HFFc6 (cell line): ENCODE data around the gene NOTCH4. TPM values are rescaled to one million over a fixed set of nuclear protein-coding genes. Genes with fewer than 3 reads are reported as not detected.
A peak's percentile ranks its signal among the peaks of the same experiment; 100 is the strongest.

Experiments used
- DNase-seq: peaks from one replicate; pipeline ENCODE4 v3.0.0-alpha.2; 2018
- H3K27ac Mint-ChIP-seq: 2 replicates; pipeline ENCODE4 v1.8.0; 2020; ENCODE audit warnings: mild to moderate bottlenecking, mixed read lengths
- H3K27me3 Mint-ChIP-seq: 2 replicates; pipeline ENCODE4 v1.8.0; 2021; ENCODE audit warnings: mild to moderate bottlenecking, moderate library complexity, mixed read lengths; ENCODE audit not compliant: insufficient read depth
- H3K36me3 Mint-ChIP-seq: 2 replicates; pipeline ENCODE4 v1.8.0; 2021; ENCODE audit warnings: low read depth, mixed read lengths
- H3K4me1 Mint-ChIP-seq: 2 replicates; pipeline ENCODE4 v1.8.0; 2020; ENCODE audit warnings: low read depth, mixed read lengths
- H3K4me3 Mint-ChIP-seq: 2 replicates; pipeline ENCODE4 v1.8.0; 2020; ENCODE audit warnings: mild to moderate bottlenecking, moderate library complexity, mixed read lengths
- H3K9me3 Mint-ChIP-seq: 2 replicates; pipeline ENCODE4 v1.8.0; 2020; ENCODE audit warnings: mild to moderate bottlenecking, mixed read lengths
- total RNA-seq, 6 experiments: library from RNA; stranded (reverse); fragmentation: NEBNext Ultra II Directional; extraction: Animal tissue kit (Norgen Biotek cat#: 25700); gene quantifications; 2 replicates in 1 of 6; 3 replicates in 5 of 6; pipeline ENCODE4 v1.2.3, GENCODE V29; 2021
- TF ChIP-seq, protein P1 (sequence below): fragments of 200-600 bp; sonication (generic); IDR thresholded peaks from 2 replicates; pipeline ENCODE4 v1.5.0; 2021; ENCODE audit warnings: antibody characterized with exemption, mild to moderate bottlenecking

The NOTCH4 gene
- total RNA-seq, 6 experiments from 2014 or later = 0.29 to 0.68 (median 0.48) TPM

DNA sequence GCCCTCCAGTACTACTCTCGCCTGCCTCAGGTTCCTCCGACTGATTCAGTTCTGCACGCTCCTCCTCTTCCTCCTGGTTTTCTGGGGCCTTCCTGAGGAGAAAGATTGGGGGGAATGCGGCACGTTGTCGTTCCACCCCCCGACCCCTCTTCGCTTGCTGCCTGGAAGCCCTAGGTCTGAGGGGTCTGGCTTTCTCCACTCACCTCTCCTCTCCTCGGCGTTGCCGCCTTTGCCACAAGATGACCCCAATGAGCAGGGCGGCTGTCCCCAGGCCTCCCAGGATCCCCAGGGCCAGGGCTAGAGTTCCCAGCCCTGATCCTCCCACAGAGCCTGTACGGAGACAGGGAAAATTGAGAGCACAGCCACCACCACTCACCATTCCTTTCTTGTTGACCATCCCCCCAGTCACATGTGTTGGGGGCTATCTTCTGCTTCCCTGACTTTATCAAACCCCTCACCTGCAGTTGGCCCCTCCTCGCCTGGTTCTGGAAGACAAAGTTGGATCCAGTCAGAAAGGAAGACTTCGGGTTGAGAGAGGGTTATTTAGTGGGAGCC lies 42.6 kb downstream of the NOTCH4 start:
- peaks cover 4% of the 10 kb centered on the region for H3K27me3 Mint-ChIP-seq
- DNase-seq = no peak
- peaks cover 18% of the 10 kb centered on the region for H3K36me3 Mint-ChIP-seq
- H3K4me3 Mint-ChIP-seq = no peak overlapping the region
- TF ChIP-seq, protein P1, sequence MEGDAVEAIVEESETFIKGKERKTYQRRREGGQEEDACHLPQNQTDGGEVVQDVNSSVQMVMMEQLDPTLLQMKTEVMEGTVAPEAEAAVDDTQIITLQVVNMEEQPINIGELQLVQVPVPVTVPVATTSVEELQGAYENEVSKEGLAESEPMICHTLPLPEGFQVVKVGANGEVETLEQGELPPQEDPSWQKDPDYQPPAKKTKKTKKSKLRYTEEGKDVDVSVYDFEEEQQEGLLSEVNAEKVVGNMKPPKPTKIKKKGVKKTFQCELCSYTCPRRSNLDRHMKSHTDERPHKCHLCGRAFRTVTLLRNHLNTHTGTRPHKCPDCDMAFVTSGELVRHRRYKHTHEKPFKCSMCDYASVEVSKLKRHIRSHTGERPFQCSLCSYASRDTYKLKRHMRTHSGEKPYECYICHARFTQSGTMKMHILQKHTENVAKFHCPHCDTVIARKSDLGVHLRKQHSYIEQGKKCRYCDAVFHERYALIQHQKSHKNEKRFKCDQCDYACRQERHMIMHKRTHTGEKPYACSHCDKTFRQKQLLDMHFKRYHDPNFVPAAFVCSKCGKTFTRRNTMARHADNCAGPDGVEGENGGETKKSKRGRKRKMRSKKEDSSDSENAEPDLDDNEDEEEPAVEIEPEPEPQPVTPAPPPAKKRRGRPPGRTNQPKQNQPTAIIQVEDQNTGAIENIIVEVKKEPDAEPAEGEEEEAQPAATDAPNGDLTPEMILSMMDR = no peak
- no peaks in the 10 kb centered on the region for H3K9me3 Mint-ChIP-seq
- peak overlapping the region; percentile 45; the same call in 1 of the 2 replicates for H3K27ac Mint-ChIP-seq
- H3K4me1 Mint-ChIP-seq = peaks cover 49% of the 10 kb centered on the region

DNA sequence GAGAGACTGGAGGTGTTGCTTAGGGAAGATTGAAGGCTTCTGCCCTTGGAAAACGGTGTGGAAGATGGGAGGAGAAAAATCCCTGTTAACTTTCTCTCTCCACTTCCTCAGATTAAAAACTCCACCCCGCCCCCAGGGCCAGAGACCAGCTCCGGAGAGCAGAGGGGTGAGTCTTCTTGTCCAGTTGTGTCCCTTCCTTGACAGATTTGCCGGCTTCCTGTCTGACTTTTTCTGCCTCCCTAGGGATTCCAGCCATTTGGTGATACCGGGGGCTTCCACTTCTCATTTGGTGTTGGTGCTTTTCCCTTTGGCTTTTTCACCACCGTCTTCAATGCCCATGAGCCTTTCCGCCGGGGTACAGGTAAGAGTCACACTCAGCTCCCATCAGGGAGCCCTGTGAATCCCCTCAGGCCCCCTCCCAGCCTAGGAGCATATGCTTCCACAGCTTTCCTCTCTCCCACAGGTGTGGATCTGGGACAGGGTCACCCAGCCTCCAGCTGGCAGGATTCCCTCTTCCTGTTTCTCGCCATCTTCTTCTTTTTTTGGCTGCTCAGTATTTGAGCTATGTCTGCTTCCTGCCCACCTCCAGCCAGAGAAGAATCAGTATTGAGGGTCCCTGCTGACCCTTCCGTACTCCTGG lies 44.0 kb downstream of the NOTCH4 start:
- TF ChIP-seq, protein P1 = no peak
- Mint-ChIP-seq H3K4me1 (peaks cover 43% of the 10 kb centered on the region), H3K27me3 (peaks cover 2% of the 10 kb centered on the region), H3K9me3 (no peaks in the 10 kb centered on the region), H3K4me3 (peak overlapping the region; percentile 96), H3K36me3 (peaks cover 9% of the 10 kb centered on the region), H3K27ac (no peak overlapping the region)
- no peak for DNase-seq

DNA sequence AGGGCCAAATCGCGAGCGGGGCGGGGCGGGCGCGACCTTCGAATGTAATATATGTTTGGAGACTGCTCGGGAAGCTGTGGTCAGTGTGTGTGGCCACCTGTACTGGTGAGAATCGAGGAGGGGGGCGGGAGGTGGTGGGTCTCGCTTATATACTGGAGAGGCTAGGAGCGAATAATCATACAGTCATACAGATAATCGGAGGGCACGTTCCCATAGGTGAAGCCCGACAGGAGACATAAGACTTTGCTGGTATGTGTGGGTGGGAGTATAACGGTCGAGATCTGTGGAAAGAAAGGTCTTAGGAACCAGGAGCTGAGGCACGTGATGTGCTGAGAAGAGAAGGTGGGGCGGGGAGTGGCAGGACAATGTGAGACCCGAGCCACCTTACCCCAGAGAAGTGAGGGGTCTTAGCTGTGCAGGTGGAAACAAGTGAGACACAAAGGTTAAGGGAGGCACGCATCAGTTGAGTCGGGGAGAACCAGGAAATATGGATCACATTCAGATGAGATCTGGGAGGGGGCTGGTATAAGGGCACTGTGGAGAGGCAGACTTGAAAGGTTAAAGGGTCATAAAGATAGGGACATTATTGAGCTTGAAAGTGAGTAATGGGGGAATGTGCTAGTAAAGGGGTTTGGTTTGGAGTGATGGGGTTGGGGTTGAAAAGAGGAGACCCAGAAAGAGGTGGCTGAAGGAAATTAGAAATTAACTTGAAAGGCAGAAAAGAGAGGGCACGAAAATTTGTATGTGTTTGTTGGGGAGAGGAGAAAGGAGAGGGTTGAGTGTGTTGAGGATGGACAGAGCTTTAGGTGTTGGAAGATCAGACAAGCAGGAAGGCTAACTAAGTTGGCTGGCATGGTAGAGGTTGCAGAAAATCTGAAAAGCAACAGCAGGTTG lies 45.1 kb downstream of the NOTCH4 start:
- TF ChIP-seq, protein P1 = no peak
- H3K36me3 Mint-ChIP-seq = peaks cover 15% of the 10 kb centered on the region
- no peak for DNase-seq
- no peaks in the 10 kb centered on the region for H3K9me3 Mint-ChIP-seq
- H3K4me3 Mint-ChIP-seq = peak overlapping the region; percentile 96
- H3K27ac Mint-ChIP-seq = peak overlapping the region; percentile 99
- peaks cover 2% of the 10 kb centered on the region for H3K27me3 Mint-ChIP-seq
- H3K4me1 Mint-ChIP-seq = peaks cover 54% of the 10 kb centered on the region

DNA sequence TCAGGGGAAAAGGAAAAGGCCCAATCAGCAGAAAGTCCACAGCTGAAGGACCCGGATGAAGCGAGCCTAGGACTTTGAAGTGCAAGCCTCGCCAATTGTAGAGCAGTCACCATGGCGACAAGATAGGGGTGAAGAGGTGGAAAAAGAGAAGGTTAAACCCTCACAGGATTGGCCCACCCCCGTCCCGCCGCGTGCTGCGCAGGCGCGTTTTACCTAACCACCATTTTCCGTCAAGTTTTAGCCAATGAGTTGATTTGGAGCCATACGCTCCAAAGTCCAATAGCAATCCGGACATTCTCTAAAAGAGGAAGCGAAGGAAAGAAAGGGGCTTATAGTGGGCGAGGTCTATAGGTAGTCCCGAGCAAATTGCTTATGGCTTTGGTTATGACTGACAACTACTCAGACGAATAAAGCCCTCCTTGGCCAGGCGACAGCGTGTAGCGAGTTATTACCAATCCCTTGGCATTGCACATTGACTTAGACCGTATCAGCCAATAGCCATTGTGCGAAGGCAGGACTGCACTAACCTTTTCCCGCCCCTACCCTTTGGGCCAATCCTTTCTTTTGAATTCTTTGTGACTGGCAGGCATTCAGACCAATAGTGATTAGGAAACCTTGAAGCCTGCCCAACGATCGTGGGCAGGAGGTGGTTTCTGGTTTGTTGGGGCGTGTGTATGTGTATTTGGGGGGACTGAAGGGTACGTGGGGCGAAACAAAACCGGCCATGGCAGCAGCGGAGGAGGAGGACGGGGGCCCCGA lies 45.9 kb downstream of the NOTCH4 start, which contains the start of gene RNF5:
Gene RNF5, plus strand, starts transcription at position 618 of the 759 bp plus-strand sequence. Its CDS starts 107 bp downstream, at position 725.
- no peaks in the 10 kb centered on the region for H3K9me3 Mint-ChIP-seq
- DNase-seq = peak; percentile 100
- H3K36me3 Mint-ChIP-seq = peaks cover 15% of the 10 kb centered on the region
- H3K4me1 Mint-ChIP-seq = peaks cover 63% of the 10 kb centered on the region
- H3K27ac Mint-ChIP-seq = peak within 1 kb of the TSS; percentile 99
- TF ChIP-seq, protein P1 = no peak
- no peaks in the 10 kb centered on the region; the same call in 1 of the 2 replicates for H3K27me3 Mint-ChIP-seq
- H3K4me3 Mint-ChIP-seq = peak within 1 kb of the TSS; percentile 96

DNA sequence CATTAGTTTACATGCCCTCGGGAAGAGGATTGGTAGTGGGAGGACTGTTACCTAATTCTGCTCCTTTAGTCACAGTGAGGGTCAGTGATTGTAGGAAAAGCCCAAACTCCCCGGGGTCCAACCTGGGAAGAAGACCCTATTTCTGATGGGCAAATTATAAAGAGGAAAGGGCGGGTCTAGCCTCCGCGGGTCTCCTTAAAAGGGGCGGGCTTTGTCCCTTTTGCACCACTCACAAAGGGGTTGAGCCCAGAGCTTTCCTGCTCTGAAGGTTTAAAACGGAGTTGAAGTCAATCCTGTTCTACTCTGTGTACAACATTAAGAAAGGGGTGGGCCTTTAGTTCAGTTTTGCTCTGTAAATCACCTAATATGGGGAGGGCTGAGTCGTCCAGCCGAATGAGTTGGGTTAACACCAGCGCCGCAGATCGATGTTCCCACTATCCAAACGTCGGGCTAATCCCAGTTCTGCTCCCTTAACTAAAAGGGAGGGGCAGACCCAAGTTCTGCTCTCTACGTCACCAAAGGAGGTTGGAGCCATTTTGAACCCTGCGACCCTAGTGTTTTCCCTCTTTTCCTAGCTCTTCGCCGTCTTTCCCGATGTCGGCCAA lies 46.6 kb downstream of the NOTCH4 start:
- Mint-ChIP-seq H3K27me3 (no peaks in the 10 kb centered on the region; the same call in 1 of the 2 replicates), H3K36me3 (peaks cover 15% of the 10 kb centered on the region), H3K9me3 (no peaks in the 10 kb centered on the region), H3K4me3 (peak overlapping the region; percentile 96), H3K27ac (peak overlapping the region; percentile 99), H3K4me1 (peaks cover 67% of the 10 kb centered on the region)
- TF ChIP-seq, protein P1 = no peak
- no peak for DNase-seq
